GM20000 (cell line): ENCODE measurements around the gene TAAR1.
"Not testable (repeated sequence)": the region's sequence is repeated elsewhere in the genome, so short reads cannot be mapped to it uniquely, and the experiment has no call there.

Source experiments
- DNase-seq: peaks from one replicate; pipeline ENCODE4 v3.0.0; 2012; ENCODE audit warnings: low spot score
- CTCF ChIP-seq: IDR thresholded peaks from 2 replicates; pipeline ENCODE4 v1.5.1; 2012; ENCODE audit warnings: mild to moderate bottlenecking, control low read depth; ENCODE audit errors: extremely low read depth, missing control alignments

TAAR1 gene

GRCh38 chr6:132690678-132691077, 31.7 kb upstream of the TAAR1 start:
- no peak for DNase-seq
- no peak for TF ChIP-seq CTCF

DNA sequence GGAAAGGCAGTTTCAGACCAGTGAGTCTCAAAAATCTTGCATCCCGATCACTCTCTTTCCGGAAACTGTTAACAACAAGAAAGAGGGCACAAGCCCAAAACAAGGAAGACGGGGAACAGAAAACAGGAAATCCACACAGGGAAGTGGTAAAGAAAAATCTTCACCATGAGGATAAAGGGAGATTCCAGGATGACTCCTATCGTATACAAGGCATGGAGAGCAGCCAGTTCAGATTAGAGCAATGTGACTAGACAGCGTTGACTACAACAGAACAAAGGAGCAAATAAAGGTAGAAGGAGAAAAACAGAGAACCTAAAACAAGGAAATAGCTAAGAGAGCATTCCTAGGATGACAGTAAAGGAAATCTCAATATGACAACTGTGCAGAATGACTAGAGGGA, 28.3 kb upstream of the TAAR1 start:
- DNase-seq, result no peak
- no peak for TF ChIP-seq CTCF

DNA sequence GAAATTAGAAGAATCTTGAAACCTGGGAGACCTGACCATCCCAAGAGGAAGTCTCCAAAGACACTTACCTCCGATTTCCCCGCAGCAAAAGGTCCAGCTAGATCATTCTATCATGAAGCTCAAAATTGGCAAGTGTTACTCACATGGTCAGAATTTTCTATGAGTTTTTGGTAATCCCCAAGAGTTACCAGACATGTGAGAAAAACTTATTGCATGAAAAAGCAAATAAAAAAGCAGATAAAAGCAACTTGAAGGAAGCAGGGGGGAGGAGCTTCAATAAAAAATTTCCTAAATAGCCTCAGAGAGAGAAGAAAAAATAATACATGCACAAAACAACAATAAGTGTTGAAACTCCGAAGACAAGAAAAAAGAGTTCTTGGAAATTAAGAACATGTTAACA, 27.5 kb upstream of the TAAR1 start:
- no peak for TF ChIP-seq CTCF
- DNase-seq, result no peak

DNA sequence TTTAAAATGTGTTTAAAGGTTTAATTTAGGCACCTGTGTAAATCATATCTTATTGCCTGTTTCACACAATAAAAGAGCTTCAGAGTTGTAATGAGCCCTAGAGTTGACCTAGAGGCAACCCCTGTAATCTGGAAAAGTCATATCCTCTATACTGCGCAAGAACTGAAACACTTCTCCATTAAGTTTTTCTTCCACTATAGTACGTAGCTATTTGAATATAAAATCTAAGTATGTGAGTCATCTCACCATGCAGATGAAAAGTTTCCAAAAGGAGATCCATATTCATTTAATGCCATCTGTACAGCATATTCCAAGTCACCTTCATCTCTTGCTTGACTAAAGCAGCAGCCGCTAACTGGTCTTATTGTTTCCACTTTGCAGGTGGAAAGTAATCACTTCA, 26.0 kb upstream of the TAAR1 start:
- no peak for TF ChIP-seq CTCF
- no peak for DNase-seq

- TF ChIP-seq CTCF, result no peak
These were observed 25.3 kb upstream of the TAAR1 start for GRCh38 chr6:132684272-132684671.

DNA sequence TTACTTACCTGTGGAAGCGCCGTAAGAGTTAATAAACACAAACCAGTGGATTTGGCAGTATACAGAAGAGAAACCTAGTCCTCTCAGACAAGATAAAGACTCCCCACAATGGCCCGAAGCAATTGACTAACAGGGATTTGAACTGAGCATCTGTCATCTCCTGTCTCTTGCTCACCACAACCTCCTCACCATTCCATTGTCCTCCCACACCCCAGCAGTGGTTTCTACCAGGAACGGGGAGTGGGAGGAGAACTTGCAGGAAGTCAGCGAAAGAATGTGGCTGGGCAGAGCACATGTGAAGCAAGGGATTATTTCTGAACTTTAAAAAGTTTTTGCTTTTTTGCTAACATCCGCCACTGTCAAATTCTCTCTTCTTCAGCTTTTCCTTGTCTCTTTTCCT, 24.6 kb upstream of the TAAR1 start:
- no peak for DNase-seq

More at GRCh38 chr6:132684272-132684671, 25.3 kb upstream of the TAAR1 start:
- no peak for DNase-seq

GRCh38 chr6:132679094-132679493, 20.1 kb upstream of the TAAR1 start:
- DNase-seq, result not testable (repeated sequence)

More for the DNA sequence above, 24.6 kb upstream of the TAAR1 start:
- TF ChIP-seq CTCF, result no peak

GRCh38 chr6:132675749-132676148, 16.8 kb upstream of the TAAR1 start:
- TF ChIP-seq CTCF, result no peak
- DNase-seq, result no peak
